ENCODE measurements around the gene RNF111.

RNF111 gene

GRCh38 chr15:58981808-58982475 is 5.5 kb upstream of the RNF111 start:
- ChIA-PET POLR2A (no interaction called here), CTCF (interaction anchor here (1.0 to 1.3 kb wide), 2 partner anchors 9 to 520 kb away, joined by 3 to 4 read pairs; no protein-coding TSS in a partner anchor)

GRCh38 chr15:58983261-58983660 is 4.2 kb upstream of the RNF111 start:
- TF ChIP-seq, protein P1, sequence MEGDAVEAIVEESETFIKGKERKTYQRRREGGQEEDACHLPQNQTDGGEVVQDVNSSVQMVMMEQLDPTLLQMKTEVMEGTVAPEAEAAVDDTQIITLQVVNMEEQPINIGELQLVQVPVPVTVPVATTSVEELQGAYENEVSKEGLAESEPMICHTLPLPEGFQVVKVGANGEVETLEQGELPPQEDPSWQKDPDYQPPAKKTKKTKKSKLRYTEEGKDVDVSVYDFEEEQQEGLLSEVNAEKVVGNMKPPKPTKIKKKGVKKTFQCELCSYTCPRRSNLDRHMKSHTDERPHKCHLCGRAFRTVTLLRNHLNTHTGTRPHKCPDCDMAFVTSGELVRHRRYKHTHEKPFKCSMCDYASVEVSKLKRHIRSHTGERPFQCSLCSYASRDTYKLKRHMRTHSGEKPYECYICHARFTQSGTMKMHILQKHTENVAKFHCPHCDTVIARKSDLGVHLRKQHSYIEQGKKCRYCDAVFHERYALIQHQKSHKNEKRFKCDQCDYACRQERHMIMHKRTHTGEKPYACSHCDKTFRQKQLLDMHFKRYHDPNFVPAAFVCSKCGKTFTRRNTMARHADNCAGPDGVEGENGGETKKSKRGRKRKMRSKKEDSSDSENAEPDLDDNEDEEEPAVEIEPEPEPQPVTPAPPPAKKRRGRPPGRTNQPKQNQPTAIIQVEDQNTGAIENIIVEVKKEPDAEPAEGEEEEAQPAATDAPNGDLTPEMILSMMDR (IDR thresholded peaks at IDR 0.05; ENCODE audit: control extremely low read depth, extremely low read depth, low read depth, missing control alignments), result no peak
- ChIA-PET POLR2A (no interaction called here), CTCF (interaction anchor here (1.0 to 1.3 kb wide), 2 partner anchors 8 to 21 kb away, joined by 3 to 4 read pairs; no protein-coding TSS in a partner anchor)
- no peak for DNase-seq (ENCODE audit: extremely low spot score)

More at GRCh38 chr15:58981808-58982475, 5.5 kb upstream of the RNF111 start:
- TF ChIP-seq, protein P1 (IDR thresholded peaks at IDR 0.05; ENCODE audit: control extremely low read depth, extremely low read depth, low read depth, missing control alignments), result no peak
- DNase-seq (ENCODE audit: extremely low spot score), result peak; percentile 36

- TF ChIP-seq, protein P1 (IDR thresholded peaks at IDR 0.05; ENCODE audit: control extremely low read depth, extremely low read depth, low read depth, missing control alignments), result no peak
- no peak for DNase-seq (ENCODE audit: extremely low spot score)
- ChIA-PET POLR2A (no interaction called here), CTCF (no interaction called here)
These were observed 2.0 kb upstream of the RNF111 start for GRCh38 chr15:58985443-58985842.

DNA sequence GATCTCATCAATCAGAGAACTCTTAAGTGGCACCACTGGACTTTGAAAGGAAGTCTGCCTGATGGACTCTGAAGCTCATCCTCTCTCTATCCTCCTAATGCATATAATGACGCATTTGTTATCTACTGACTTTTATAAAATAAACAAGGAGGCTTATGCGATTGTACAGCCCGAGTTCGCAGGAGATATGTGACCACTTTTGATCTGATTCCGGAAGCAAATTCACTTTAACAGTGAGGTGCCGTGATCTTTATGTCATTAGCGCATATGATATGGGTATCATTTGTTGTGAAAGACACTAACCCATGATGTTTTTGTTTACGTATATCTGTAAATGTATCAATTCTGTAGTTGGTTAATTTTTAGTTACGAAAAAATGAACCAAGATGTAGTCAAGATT is 427 bp upstream of the RNF111 start:
- ChIA-PET CTCF (interaction anchor here (0.7 kb wide), 1 partner anchor 8 kb away, joined by 3 read pairs; no protein-coding TSS in a partner anchor), POLR2A (no interaction called here)
- DNase-seq (ENCODE audit: extremely low spot score), result no peak
- TF ChIP-seq, protein P1 (IDR thresholded peaks at IDR 0.05; ENCODE audit: control extremely low read depth, extremely low read depth, low read depth, missing control alignments), result no peak

GRCh38 chr15:58988006-58988785 is 733 bp downstream of the RNF111 start:
- peak; percentile 75 for DNase-seq (ENCODE audit: extremely low spot score)
- ChIA-PET CTCF (interaction anchor here (1.0 to 1.1 kb wide), 3 partner anchors 8 to 541 kb away, joined by 4 to 6 read pairs (median 5); no protein-coding TSS in a partner anchor), POLR2A (no interaction called here)
- TF ChIP-seq, protein P1 (IDR thresholded peaks at IDR 0.05; ENCODE audit: control extremely low read depth, extremely low read depth, low read depth, missing control alignments), result no peak

DNA sequence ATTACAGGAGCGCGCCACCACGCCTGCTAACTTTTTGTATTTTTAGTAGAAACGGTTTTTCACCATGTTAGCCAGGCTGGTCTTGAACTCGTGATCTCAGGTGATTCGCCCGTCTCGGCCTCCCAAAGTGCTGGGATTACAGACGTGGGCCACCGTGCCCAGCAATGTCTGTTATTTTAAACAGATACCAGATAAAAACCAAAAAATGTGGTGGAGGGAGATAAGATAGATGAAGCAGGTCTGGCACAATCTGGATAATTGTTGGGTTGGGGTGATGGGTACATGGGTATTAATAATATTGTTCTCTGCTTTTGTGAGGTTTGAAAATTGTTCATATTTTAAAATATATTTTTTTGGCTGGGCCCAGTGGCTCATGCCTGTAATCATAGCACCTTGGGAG is 4.7 kb downstream of the RNF111 start:
- ChIA-PET CTCF (interaction anchor here (1.3 to 1.4 kb wide), 2 partner anchors 10 to 13 kb away, joined by 4 to 5 read pairs; no protein-coding TSS in a partner anchor), POLR2A (no interaction called here)

More for the DNA sequence above, 4.7 kb downstream of the RNF111 start:
- no peak for DNase-seq (ENCODE audit: extremely low spot score)
- TF ChIP-seq, protein P1 (IDR thresholded peaks at IDR 0.05; ENCODE audit: control extremely low read depth, extremely low read depth, low read depth, missing control alignments), result no peak
